Trophoblast cell (in vitro differentiated cells and primary cell): ENCODE results near the gene UFD1.

ENCODE experiments used
- DNase-seq, 2 donors: peaks; one replicate each; pipeline ENCODE4 v3.0.0-alpha.2; 2016
- H2AFZ ChIP-seq: 2 replicates; pipeline ENCODE4 v1.6.1; 2013; ENCODE audit warnings: low read length, moderate library complexity, mild to moderate bottlenecking; ENCODE audit not compliant: insufficient read depth, poor library complexity
- H2AK5ac ChIP-seq: 2 replicates; pipeline ENCODE4 v1.6.1; 2013; ENCODE audit warnings: mild to moderate bottlenecking, low read length
- H2BK120ac ChIP-seq: 2 replicates; pipeline ENCODE4 v1.6.1; 2013; ENCODE audit warnings: low read length, mild to moderate bottlenecking, moderate library complexity; ENCODE audit not compliant: insufficient read depth, poor library complexity
- H2BK12ac ChIP-seq: 2 replicates; pipeline ENCODE4 v1.6.1; 2013; ENCODE audit warnings: mild to moderate bottlenecking, low read length, moderate library complexity
- H2BK5ac ChIP-seq: 2 replicates; pipeline ENCODE4 v1.6.1; 2013; ENCODE audit warnings: low read length, low read depth, moderate library complexity, mild to moderate bottlenecking; ENCODE audit not compliant: poor library complexity
- H3K14ac ChIP-seq: 2 replicates; pipeline ENCODE4 v1.6.1; 2013; ENCODE audit warnings: mild to moderate bottlenecking, low read length
- H3K18ac ChIP-seq: 2 replicates; pipeline ENCODE4 v1.6.1; 2013; ENCODE audit warnings: mild to moderate bottlenecking, low read length
- H3K23ac ChIP-seq: 2 replicates; pipeline ENCODE4 v1.6.1; 2013; ENCODE audit warnings: low read length
- H3K27ac ChIP-seq: 2 replicates; pipeline ENCODE4 v1.5.1; 2013; ENCODE audit warnings: low read depth, mild to moderate bottlenecking, inconsistent platforms, low read length, moderate library complexity
- H3K27me3 ChIP-seq: 2 replicates; pipeline ENCODE4 v1.6.1; 2013; ENCODE audit warnings: inconsistent platforms, mild to moderate bottlenecking, low read length, moderate library complexity; ENCODE audit not compliant: insufficient read depth
- H3K36me3 ChIP-seq, 2 experiments: 1 replicate in 1 of 2; 2 replicates in 1 of 2; pipeline ENCODE4 v1.6.1; 2013; ENCODE audit warnings: low read length in 2 of 2, mild to moderate bottlenecking in 2 of 2, moderate library complexity in 1 of 2; ENCODE audit not compliant: insufficient read depth in 2 of 2, control insufficient read depth in 1 of 2
- H3K4ac ChIP-seq: 2 replicates; pipeline ENCODE4 v1.6.1; 2013; ENCODE audit warnings: low read depth, mild to moderate bottlenecking, low read length, moderate library complexity
- H3K4me1 ChIP-seq, 2 experiments: 1 replicate in 1 of 2; 2 replicates in 1 of 2; pipeline ENCODE4 v1.6.1; 2013; ENCODE audit warnings: low read length in 2 of 2, mild to moderate bottlenecking in 2 of 2, moderate library complexity in 1 of 2; ENCODE audit not compliant: insufficient read depth in 2 of 2, control insufficient read depth in 1 of 2
- H3K4me2 ChIP-seq: 2 replicates; pipeline ENCODE4 v1.6.1; 2013; ENCODE audit warnings: inconsistent platforms, mild to moderate bottlenecking, low read length, moderate library complexity
- H3K4me3 ChIP-seq: 2 replicates; pipeline ENCODE4 v1.5.1; 2013; ENCODE audit warnings: mild to moderate bottlenecking, low read depth, low read length, inconsistent platforms
- H3K79me1 ChIP-seq: one replicate; pipeline ENCODE4 v1.6.1; 2013; ENCODE audit warnings: low read length
- H3K79me2 ChIP-seq: 2 replicates; pipeline ENCODE4 v1.6.1; 2013; ENCODE audit warnings: low read length, mild to moderate bottlenecking; ENCODE audit not compliant: control insufficient read depth, insufficient read depth, poor library complexity
- H3K9ac ChIP-seq: 2 replicates; pipeline ENCODE4 v1.6.1; 2013; ENCODE audit warnings: mild to moderate bottlenecking, low read length
- H3K9me3 ChIP-seq: 2 replicates; pipeline ENCODE4 v1.6.1; 2013; ENCODE audit warnings: low read depth, mild to moderate bottlenecking, control low read depth, inconsistent platforms, low read length; ENCODE audit not compliant: insufficient read depth
- H4K12ac ChIP-seq: 2 replicates; pipeline ENCODE4 v1.6.1; 2013; ENCODE audit warnings: low read depth, mild to moderate bottlenecking, low read length, moderate library complexity
- H4K8ac ChIP-seq: 2 replicates; pipeline ENCODE4 v1.6.1; 2013; ENCODE audit warnings: low read depth, mild to moderate bottlenecking, low read length, moderate library complexity
- H4K91ac ChIP-seq: one replicate; pipeline ENCODE4 v1.6.1; 2013; ENCODE audit warnings: low read depth, mild to moderate bottlenecking, low read length, moderate library complexity
- WGBS: extraction: QIAGEN DNeasy Blood & Tissue Kit; methylation state at CpG from one replicate; pipeline ENCODE4 v1.1.7; 2013; ENCODE audit warnings: missing lambda C conversion rate; ENCODE audit not compliant: insufficient read length, insufficient coverage; ENCODE audit errors: extremely low coverage; 5-methylcytosine and 5-hydroxymethylcytosine counted together

UFD1 gene

DNA sequence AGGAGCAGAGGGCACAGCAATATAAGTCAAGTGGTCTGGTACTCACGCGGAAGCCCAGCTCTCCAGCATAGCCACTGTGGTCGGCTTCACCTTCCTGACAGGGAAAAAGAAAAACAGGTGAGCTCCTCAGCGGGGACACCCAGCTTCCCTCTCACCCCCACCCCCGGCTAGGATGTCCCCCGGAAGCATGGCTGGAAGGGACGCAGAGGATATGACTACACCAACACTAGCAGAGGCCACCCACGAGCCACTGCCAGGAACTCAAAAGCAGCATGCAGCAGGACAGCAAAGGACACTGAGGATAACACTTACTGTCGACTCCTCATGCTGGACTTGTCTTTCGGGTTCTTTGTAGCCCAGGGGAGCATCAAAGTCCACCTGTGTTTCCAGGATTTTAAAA, 22.5 kb downstream of the UFD1 start:
- no CpG with 5 or more reads among the region's 10 CpGs for WGBS
- Histone ChIP-seq H3K4me1 (peaks cover 0 to 4% of the 10 kb centered on the region in 2 experiments), H3K9me3 (peaks cover 3% of the 10 kb centered on the region)

DNA sequence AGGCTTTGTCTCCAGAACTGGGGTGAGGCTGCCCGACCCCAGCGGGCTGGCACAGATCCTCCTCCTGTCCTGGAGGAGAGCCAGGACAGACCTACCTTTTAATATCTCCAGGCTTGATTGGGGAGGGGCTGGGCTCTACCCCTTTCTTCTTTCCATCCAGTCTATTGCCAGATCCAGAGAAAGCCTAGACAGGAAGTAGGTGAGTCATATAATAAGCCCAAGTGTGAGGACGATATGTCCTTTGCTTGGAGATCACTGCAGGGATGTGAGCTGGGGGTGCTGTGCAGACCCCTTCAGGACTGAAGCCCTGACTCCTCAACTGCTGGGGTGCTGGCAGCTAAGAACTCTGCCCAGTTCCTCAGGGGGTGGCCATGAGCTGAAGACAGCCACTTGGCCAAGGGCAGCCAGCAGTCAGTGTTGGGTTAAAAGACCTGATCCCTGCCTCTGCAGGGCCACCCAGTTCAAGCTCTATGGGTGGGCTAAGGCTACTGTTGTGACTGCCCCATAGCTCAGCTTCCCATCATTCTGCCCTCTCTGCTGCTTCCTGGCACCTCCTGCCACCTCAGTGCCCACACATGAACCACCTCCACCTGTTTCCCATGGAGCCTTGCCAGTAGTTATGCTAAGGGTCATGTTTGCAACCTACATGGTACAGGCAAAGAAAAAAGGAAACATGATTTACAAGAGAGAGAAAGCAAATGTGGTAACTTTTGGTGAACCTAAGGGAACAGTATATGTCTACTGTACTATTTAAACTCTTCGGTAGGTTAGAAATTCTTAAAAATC, 23.2 kb downstream of the UFD1 start:
- no peak overlapping the region for H2AK5ac ChIP-seq
- no peak overlapping the region for H4K91ac ChIP-seq
- no peak overlapping the region for H2BK12ac ChIP-seq
- no peaks in the 10 kb centered on the region for H3K79me1 ChIP-seq
- H3K9me3 ChIP-seq, result peaks cover 3% of the 10 kb centered on the region
- no peak overlapping the region for H4K8ac ChIP-seq
- H2AFZ ChIP-seq, result no peak overlapping the region
- peaks cover 0 to 4% of the 10 kb centered on the region in 2 experiments for H3K4me1 ChIP-seq
- DNase-seq, result no peak
- no peak overlapping the region for H3K9ac ChIP-seq
- H3K79me2 ChIP-seq, result no peaks in the 10 kb centered on the region
- no peak overlapping the region for H3K4ac ChIP-seq
- H3K4me3 ChIP-seq, result no peak overlapping the region
- H3K36me3 ChIP-seq, result peaks cover 56 to 71% of the 10 kb centered on the region in 2 experiments
- H3K18ac ChIP-seq, result no peak overlapping the region
- H4K12ac ChIP-seq, result no peak overlapping the region
- H3K23ac ChIP-seq, result no peak overlapping the region
- no peak overlapping the region for H3K4me2 ChIP-seq
- no peak overlapping the region for H2BK120ac ChIP-seq
- H3K27me3 ChIP-seq, result no peaks in the 10 kb centered on the region
- no peak overlapping the region for H3K14ac ChIP-seq
- H3K27ac ChIP-seq, result no peak overlapping the region
- H2BK5ac ChIP-seq, result no peak overlapping the region
- WGBS, result no CpG with 5 or more reads among the region's 4 CpGs

More for the DNA sequence above, 22.5 kb downstream of the UFD1 start:
- H3K27ac ChIP-seq, result no peak overlapping the region
- no peak overlapping the region for H4K12ac ChIP-seq
- no peak for DNase-seq
- no peak overlapping the region for H3K4ac ChIP-seq
- H2BK5ac ChIP-seq, result no peak overlapping the region
- H3K27me3 ChIP-seq, result no peaks in the 10 kb centered on the region
- no peaks in the 10 kb centered on the region for H3K79me1 ChIP-seq
- no peak overlapping the region for H2BK120ac ChIP-seq
- H2AK5ac ChIP-seq, result no peak overlapping the region
- no peak overlapping the region for H4K8ac ChIP-seq
- no peak overlapping the region for H4K91ac ChIP-seq
- H3K4me2 ChIP-seq, result no peak overlapping the region
- peaks cover 56 to 70% of the 10 kb centered on the region in 2 experiments for H3K36me3 ChIP-seq
- H3K4me3 ChIP-seq, result no peak overlapping the region
- H2AFZ ChIP-seq, result no peak overlapping the region
- no peaks in the 10 kb centered on the region for H3K79me2 ChIP-seq
- no peak overlapping the region for H2BK12ac ChIP-seq
- no peak overlapping the region for H3K9ac ChIP-seq
- no peak overlapping the region for H3K14ac ChIP-seq
- H3K23ac ChIP-seq, result no peak overlapping the region
- no peak overlapping the region for H3K18ac ChIP-seq

DNA sequence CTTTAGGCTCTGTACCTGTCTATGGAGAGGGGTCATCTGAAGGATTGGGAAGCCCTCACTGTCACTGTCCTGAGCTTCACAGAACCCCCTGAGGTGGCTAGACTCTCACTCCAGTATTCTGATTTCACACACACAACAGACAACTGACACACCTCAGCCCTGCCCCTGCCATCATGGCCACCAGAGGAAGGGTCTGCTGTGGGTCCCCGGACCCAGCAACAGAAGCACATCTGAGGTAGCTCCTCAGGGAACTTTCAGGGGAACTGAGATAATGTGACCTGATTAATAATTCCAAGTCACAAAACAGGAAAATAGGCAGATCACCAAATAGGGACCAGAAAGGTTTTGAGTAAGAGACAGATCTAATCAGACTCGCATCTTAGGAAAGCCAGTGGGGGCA, 24.0 kb downstream of the UFD1 start:
- Histone ChIP-seq H3K4ac (no peak overlapping the region), H3K27ac (no peak overlapping the region), H3K14ac (no peak overlapping the region), H3K9me3 (peaks cover 3% of the 10 kb centered on the region), H4K12ac (no peak overlapping the region), H3K36me3 (peaks cover 52 to 73% of the 10 kb centered on the region in 2 experiments), H3K9ac (no peak overlapping the region), H3K4me1 (peaks cover 0 to 4% of the 10 kb centered on the region in 2 experiments), H2BK12ac (no peak overlapping the region), H3K23ac (no peak overlapping the region), H2AK5ac (no peak overlapping the region), H2AFZ (no peak overlapping the region), H4K8ac (no peak overlapping the region), H2BK5ac (no peak overlapping the region), H3K79me1 (no peaks in the 10 kb centered on the region), H3K4me2 (no peak overlapping the region), H4K91ac (no peak overlapping the region), H3K79me2 (no peaks in the 10 kb centered on the region), H3K4me3 (no peak overlapping the region), H3K27me3 (no peaks in the 10 kb centered on the region), H2BK120ac (no peak overlapping the region), H3K18ac (no peak overlapping the region)
- DNase-seq, result no peak
- no CpG with 5 or more reads among the region's 2 CpGs for WGBS

DNA sequence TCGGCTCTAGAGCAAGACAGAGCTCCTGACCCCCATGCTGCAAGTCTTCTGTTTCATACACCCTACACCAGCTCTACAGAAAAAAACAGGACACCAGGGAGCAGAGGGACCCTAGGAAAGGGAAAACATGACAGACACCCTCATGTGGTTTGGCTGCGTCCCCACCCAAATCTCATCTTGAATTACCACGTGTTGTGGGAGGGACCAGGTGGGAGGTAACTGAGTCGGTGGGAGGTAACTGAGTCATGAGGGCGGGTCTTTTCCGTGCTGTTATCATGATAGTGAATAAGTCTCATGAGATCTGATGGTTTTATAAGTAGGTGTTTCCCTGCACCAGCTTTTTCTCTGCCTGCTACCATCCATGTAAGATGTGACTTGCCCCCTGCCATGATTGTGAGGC, 24.8 kb downstream of the UFD1 start:
- H2BK12ac ChIP-seq, result no peak overlapping the region
- no peak overlapping the region for H4K91ac ChIP-seq
- no peak overlapping the region for H2AK5ac ChIP-seq
- H3K4me3 ChIP-seq, result no peak overlapping the region
- H3K79me1 ChIP-seq, result no peaks in the 10 kb centered on the region
- H3K27me3 ChIP-seq, result no peaks in the 10 kb centered on the region
- no peaks in the 10 kb centered on the region for H3K79me2 ChIP-seq
- no peak overlapping the region for H3K4me2 ChIP-seq
- H4K12ac ChIP-seq, result no peak overlapping the region
- no peak overlapping the region for H3K14ac ChIP-seq
- H4K8ac ChIP-seq, result no peak overlapping the region
- peaks cover 0 to 4% of the 10 kb centered on the region in 2 experiments for H3K4me1 ChIP-seq
- DNase-seq, result no peak
- H3K4ac ChIP-seq, result no peak overlapping the region
- no peak overlapping the region for H3K23ac ChIP-seq
- no peak overlapping the region for H3K9ac ChIP-seq
- no peak overlapping the region for H3K27ac ChIP-seq
- H3K9me3 ChIP-seq, result peaks cover 3% of the 10 kb centered on the region
- no peak overlapping the region for H3K18ac ChIP-seq
- WGBS, result no CpG with 5 or more reads among the region's 6 CpGs
- H2AFZ ChIP-seq, result no peak overlapping the region
- H2BK120ac ChIP-seq, result no peak overlapping the region
- H2BK5ac ChIP-seq, result no peak overlapping the region
- peaks cover 53 to 75% of the 10 kb centered on the region in 2 experiments for H3K36me3 ChIP-seq
